Hepatocyte (in vitro differentiated cells): Measurements from ENCODE around the gene PALD1.

Source experiments
- EZH2 ChIP-seq: fragments of 200-600 bp; sonication (generic); IDR thresholded peaks from 2 replicates; pipeline ENCODE4 v1.6.1; 2016; ENCODE audit warnings: antibody characterized with exemption, mild to moderate bottlenecking, borderline replicate concordance
- TF ChIP-seq, protein P1 (sequence below): fragments of 200-600 bp; sonication (generic); IDR thresholded peaks from 2 replicates; pipeline ENCODE4 v1.5.1; 2016; ENCODE audit warnings: antibody characterized with exemption, mild to moderate bottlenecking; ENCODE audit not compliant: poor library complexity

DNA sequence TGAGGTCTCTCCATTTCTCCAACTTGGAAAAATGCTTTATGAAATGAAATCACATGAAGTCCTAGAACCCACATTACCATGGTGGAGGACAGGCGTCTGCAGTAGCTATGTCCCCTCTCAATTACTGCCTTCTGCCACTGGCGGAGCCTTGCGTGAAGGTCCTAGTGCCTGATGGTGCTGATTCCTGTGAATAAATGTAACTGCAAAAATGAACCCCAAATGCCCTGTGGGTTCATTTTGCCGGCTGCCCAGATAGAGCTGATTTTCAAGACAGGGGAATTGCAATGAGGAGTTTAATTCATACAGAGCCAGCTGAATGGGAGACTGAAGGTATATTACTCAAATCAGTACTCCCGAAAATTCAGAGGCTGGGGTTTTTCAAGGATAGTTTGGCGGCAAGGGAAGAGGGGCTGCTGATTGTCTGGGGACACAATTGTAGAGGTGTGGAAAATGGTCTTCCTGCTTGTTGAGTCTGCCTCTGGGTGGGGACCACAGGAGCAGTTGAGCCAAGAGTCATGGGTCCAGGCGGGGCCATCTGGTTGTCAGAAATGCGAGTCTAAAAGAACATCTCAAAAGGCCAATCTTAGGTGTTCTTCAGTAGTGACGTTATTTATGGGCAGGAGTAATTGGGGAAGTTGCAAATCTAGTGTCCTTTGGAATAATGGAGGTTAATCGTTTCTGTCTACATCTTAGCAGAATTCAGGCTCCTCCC lies 110.4 kb downstream of the PALD1 start:
- TF ChIP-seq, protein P1, sequence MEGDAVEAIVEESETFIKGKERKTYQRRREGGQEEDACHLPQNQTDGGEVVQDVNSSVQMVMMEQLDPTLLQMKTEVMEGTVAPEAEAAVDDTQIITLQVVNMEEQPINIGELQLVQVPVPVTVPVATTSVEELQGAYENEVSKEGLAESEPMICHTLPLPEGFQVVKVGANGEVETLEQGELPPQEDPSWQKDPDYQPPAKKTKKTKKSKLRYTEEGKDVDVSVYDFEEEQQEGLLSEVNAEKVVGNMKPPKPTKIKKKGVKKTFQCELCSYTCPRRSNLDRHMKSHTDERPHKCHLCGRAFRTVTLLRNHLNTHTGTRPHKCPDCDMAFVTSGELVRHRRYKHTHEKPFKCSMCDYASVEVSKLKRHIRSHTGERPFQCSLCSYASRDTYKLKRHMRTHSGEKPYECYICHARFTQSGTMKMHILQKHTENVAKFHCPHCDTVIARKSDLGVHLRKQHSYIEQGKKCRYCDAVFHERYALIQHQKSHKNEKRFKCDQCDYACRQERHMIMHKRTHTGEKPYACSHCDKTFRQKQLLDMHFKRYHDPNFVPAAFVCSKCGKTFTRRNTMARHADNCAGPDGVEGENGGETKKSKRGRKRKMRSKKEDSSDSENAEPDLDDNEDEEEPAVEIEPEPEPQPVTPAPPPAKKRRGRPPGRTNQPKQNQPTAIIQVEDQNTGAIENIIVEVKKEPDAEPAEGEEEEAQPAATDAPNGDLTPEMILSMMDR: no peak
- no peak for TF ChIP-seq EZH2
